Posterior cingulate gyrus (tissue), 11 donors: ENCODE measurements around the gene IL10RA.

ENCODE experiments used
- DNase-seq, 10 donors: peaks; one replicate each; pipeline versions ENCODE4 v3.0.0 to v3.0.0-alpha.2; 2020 to 2021; ENCODE audit warnings: mixed read lengths in 3 of 10
- intact Hi-C: fragments of 100-400 bp; cut with DNase I; formaldehyde crosslinking; loops from one replicate; pipeline ENCODE4 v1.15.1; 2023

Gene IL10RA

DNA sequence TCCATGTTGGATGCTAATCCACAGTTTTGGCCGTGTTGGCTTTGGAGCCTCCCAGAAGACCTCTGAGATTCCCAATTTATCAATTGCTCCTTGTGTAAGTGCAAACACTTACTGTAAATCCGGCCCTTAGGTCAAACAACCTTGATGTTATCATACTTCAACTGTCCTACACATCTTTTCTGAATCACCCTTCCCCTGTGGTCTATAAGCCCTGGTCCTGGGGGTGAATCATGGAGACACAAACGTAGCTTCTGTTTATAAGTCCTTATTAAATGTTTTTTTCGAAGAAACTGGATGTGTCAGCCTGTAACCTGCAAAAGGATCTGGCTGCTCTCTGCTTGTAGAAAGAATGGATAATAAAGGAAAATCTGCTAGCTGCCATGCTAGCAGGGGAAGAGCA lies 1.7 kb upstream of the IL10RA start:
- intact Hi-C loops: no loop called here
- DNase-seq: no peak

DNA sequence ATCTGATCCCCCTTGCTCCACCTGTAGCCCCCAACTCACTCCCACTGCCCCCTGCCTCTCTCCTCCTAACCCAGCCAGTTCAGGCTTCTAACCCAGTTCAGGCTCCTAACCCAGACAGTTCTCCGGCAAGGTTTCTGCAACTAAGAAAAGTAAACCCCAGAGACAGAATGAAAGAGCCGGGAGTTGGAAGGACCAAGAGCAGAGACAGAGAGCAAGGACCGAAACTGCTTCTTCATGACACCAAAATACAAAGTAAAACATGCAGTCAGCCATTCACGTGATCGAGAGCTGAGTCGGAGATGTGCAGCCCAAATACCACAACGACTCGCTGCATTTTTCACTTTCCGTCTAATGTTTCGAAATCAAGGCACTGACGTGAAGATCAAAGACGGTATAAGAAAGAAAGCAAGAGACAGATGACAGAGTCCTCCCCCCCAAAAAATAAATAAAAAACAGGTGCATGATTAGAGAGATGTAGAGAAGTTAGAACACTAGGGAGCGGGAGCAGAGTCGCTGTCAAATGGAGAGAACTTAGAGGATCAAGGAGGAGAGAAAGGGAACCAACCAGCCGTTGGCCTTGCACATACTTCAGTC lies 884 bp downstream of the IL10RA start:
- DNase-seq: no peak
- intact Hi-C loops: no loop called here

DNA sequence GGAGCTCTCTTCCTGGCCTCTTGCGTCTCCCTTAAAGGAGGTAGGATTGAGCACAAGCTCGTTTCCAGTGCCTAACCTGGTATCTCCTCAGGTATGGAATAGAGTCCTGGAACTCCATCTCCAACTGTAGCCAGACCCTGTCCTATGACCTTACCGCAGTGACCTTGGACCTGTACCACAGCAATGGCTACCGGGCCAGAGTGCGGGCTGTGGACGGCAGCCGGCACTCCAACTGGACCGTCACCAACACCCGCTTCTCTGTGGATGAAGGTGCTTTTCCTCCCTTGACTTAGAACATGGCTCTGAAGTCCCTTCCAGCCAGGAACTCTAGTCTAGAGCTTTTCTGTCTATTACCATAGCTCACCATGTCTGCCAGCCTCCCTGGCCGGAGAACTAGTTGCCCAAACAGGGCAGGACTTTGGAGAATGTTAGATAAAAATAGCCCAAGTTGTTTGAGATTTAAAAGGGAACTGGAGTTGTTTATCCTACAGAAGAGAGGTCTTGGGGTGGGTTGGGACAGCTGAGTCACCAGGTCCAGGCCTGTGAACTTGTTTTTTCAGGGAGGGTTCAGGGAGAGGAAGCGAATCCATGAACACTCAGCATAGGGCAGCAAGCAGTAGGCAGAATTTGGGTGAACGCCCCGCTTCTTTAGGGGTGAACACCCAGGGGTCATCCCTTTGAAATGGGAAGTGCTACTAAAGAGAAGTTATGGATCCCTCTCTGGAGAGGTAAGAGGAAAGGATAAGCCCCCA lies 3.3 kb downstream of the IL10RA start:
- no peak for DNase-seq
- intact Hi-C loops: no loop called here

GRCh38 chr11:117992136-117992535 lies 5.9 kb downstream of the IL10RA start:
- intact Hi-C loops: no loop called here

DNA sequence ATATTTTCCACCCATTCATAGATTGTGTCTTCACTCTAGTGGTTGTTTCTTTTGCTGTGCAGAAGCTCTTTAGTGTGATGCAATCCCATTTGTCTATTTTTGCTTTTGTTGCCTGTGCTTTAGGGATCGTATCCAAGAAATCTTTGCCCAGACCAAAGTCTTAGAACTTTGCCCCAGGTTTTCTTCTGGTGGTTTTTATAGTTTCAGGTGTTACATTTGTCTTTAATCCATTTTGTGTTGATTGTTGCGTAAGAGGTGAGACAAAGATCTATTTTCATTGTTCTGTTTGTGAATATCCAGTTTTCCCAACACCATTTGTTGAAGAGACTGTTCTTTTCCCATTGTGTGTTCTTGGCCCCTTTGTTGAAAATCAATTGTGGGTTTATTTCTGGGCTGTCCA lies 6.4 kb downstream of the IL10RA start:
- intact Hi-C loops: no loop called here
- DNase-seq: no peak

More at GRCh38 chr11:117992136-117992535, 5.9 kb downstream of the IL10RA start:
- DNase-seq: no peak

GRCh38 chr11:117993988-117994745 lies 8.0 kb downstream of the IL10RA start:
- intact Hi-C loops: no loop called here
- no peak for DNase-seq

GRCh38 chr11:117995472-117995871 lies 9.3 kb downstream of the IL10RA start:
- DNase-seq: no peak
- intact Hi-C loops: no loop called here

GRCh38 chr11:117996058-117996457 lies 9.9 kb downstream of the IL10RA start:
- intact Hi-C loops: no loop called here
- no peak for DNase-seq

DNA sequence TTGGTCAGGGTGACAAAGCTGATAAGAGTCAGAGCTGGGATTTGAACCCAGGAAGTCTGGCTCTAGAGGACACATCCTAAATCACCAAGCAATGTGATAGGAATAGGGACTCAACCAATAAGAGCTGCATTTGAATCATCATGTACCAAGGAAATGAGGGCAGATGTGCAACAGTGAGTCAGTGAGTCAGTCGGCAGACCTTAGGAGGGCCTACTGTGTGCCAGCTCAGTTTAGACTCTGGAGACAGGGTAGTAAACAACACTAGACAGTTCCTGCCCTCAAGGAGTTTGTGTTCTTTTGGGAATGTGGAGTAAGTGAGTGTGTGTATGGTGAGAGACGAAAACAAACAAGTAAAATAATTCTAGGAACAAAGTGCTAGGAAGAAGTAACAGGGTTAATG lies 11.2 kb downstream of the IL10RA start:
- intact Hi-C loops: no loop called here
- no peak for DNase-seq

GRCh38 chr11:117997823-117998579 lies 11.8 kb downstream of the IL10RA start:
- intact Hi-C loops: no loop called here
- no peak for DNase-seq

DNA sequence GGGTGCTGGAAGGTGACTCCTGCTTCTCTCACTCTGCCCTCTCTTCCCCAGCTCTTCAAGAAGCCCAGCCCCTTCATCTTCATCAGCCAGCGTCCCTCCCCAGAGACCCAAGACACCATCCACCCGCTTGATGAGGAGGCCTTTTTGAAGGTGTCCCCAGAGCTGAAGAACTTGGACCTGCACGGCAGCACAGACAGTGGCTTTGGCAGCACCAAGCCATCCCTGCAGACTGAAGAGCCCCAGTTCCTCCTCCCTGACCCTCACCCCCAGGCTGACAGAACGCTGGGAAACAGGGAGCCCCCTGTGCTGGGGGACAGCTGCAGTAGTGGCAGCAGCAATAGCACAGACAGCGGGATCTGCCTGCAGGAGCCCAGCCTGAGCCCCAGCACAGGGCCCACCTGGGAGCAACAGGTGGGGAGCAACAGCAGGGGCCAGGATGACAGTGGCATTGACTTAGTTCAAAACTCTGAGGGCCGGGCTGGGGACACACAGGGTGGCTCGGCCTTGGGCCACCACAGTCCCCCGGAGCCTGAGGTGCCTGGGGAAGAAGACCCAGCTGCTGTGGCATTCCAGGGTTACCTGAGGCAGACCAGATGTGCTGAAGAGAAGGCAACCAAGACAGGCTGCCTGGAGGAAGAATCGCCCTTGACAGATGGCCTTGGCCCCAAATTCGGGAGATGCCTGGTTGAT lies 12.6 kb downstream of the IL10RA start:
- no peak for DNase-seq
- intact Hi-C loops: no loop called here

DNA sequence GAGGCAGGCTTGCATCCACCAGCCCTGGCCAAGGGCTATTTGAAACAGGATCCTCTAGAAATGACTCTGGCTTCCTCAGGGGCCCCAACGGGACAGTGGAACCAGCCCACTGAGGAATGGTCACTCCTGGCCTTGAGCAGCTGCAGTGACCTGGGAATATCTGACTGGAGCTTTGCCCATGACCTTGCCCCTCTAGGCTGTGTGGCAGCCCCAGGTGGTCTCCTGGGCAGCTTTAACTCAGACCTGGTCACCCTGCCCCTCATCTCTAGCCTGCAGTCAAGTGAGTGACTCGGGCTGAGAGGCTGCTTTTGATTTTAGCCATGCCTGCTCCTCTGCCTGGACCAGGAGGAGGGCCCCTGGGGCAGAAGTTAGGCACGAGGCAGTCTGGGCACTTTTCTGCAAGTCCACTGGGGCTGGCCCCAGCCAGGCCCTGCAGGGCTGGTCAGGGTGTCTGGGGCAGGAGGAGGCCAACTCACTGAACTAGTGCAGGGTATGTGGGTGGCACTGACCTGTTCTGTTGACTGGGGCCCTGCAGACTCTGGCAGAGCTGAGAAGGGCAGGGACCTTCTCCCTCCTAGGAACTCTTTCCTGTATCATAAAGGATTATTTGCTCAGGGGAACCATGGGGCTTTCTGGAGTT lies 13.3 kb downstream of the IL10RA start:
- intact Hi-C loops: no loop called here
- no peak for DNase-seq

GRCh38 chr11:118000067-118000849 lies 14.1 kb downstream of the IL10RA start:
- intact Hi-C loops: no loop called here
- no peak for DNase-seq

GRCh38 chr11:118000850-118001228 lies 14.6 kb downstream of the IL10RA start:
- no peak for DNase-seq
- intact Hi-C loops: no loop called here

GRCh38 chr11:118001494-118001971 lies 15.3 kb downstream of the IL10RA start:
- intact Hi-C loops: no loop called here
- DNase-seq: no peak

- DNase-seq: no peak
Measured at GRCh38 chr11:118002010-118002540, 15.9 kb downstream of the IL10RA start.

GRCh38 chr11:118002541-118003423 lies 16.6 kb downstream of the IL10RA start:
- no peak for DNase-seq
- intact Hi-C loops: no loop called here

More at GRCh38 chr11:118002010-118002540, 15.9 kb downstream of the IL10RA start:
- intact Hi-C loops: no loop called here

DNA sequence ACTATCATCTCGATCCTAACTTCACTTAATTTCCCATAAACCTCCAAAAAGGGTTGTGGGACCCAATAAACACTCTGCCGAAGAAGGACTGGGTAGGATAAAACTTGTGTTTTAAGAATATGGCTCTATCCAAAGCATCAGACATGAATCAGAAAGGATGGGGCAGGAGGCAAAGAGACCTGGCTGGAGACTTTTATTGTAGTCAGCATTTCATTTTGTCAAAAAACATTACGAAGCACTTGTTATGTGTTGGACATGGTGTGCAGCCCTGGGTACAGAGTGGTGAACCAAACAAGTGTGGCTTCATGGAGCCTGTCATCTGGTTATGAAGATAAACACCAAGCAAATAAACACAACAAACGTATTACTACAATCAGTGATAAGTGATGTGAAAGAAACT lies 17.3 kb downstream of the IL10RA start:
- no peak for DNase-seq
- intact Hi-C loops: no loop called here
